ENCODE data around the gene CLTA.

The CLTA gene

DNA sequence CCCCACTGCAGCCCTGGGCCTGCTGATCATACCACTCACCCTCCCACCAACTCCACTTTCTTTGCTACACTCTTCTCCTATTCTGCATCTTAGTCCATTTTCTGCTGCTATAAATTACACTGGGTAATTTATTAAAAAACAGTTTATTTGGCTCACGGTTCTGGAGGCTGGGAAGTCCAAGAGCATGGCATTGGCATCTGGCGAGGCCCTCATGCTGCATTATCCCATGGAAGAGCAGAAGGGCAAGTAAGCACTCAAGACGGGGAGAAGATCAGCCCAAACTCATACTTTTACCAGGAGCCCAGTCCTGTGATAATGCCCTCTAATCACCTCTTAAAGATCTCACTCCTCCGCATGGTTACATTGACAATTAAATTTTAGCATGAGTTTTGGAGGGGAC is 44.8 kb upstream of the CLTA start:
- no peak overlapping the region for H3K4me3 ChIP-seq (ENCODE audit: low read length)
- no peak for DNase-seq (ENCODE audit: low read depth)
- TF ChIP-seq, protein P1, sequence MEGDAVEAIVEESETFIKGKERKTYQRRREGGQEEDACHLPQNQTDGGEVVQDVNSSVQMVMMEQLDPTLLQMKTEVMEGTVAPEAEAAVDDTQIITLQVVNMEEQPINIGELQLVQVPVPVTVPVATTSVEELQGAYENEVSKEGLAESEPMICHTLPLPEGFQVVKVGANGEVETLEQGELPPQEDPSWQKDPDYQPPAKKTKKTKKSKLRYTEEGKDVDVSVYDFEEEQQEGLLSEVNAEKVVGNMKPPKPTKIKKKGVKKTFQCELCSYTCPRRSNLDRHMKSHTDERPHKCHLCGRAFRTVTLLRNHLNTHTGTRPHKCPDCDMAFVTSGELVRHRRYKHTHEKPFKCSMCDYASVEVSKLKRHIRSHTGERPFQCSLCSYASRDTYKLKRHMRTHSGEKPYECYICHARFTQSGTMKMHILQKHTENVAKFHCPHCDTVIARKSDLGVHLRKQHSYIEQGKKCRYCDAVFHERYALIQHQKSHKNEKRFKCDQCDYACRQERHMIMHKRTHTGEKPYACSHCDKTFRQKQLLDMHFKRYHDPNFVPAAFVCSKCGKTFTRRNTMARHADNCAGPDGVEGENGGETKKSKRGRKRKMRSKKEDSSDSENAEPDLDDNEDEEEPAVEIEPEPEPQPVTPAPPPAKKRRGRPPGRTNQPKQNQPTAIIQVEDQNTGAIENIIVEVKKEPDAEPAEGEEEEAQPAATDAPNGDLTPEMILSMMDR (IDR thresholded peaks at IDR 0.05; ENCODE audit: insufficient read depth, low read depth, low read length, missing control alignments): no peak

DNA sequence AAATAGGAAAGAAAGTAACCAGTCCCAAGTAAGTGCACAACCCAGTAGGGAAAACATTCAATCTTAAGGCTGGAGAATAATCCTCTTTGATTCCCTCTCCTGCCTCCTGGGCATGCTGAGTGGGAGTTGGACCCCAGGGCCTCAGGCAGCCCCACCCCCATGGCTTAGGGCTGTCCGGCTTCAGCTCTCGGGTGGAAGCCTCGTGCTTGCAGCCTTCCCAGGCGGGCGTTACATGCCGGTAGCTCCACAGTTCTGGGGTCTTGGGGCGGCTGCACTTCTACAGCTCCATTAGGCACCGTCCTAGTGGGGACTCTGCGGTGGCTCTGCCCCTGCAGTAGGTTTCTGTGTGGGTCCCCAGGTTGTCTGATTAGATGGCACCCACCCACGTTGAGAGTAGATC is 44.1 kb upstream of the CLTA start:
- TF ChIP-seq, protein P1 (IDR thresholded peaks at IDR 0.05; ENCODE audit: insufficient read depth, low read depth, low read length, missing control alignments): no peak
- H3K4me3 ChIP-seq (ENCODE audit: low read length): no peak overlapping the region
- no peak for DNase-seq (ENCODE audit: low read depth)

DNA sequence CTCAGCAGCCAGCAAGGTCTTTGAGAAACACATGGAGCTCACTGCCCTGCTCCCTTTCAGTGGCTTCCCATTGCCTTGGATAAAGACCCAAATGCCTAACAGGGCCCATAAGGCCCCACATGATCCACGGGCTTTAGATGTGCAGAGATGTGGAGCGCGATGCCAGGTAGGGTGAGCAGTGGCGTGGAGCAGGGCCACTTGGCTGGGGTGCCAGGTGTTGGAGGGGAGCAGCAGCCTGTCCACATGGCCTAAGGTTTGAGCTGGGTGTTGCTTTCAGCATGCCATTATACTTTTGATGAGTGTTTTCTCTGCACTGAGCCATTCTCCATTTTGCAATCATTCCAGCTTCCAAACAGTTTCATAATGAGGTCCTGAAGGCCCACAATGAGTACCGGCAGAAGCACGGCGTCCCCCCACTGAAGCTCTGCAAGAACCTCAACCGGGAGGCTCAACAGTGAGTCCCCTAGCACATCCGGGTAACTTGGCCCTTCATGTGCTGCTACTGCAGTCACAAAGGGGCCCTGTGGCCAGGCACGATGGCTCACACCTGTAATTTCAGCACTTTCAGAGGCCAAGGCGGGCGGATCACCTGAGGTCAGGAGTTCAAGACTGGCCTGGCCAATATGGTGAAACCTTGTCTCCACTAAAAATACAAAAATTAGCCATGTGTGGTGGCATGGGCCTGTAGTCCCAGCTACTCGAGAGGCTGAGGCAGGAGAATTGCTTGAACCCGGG is 43.1 kb upstream of the CLTA start:
- no peak for DNase-seq (ENCODE audit: low read depth)
- H3K4me3 ChIP-seq (ENCODE audit: low read length): no peak overlapping the region
- TF ChIP-seq, protein P1 (IDR thresholded peaks at IDR 0.05; ENCODE audit: insufficient read depth, low read depth, low read length, missing control alignments): no peak

DNA sequence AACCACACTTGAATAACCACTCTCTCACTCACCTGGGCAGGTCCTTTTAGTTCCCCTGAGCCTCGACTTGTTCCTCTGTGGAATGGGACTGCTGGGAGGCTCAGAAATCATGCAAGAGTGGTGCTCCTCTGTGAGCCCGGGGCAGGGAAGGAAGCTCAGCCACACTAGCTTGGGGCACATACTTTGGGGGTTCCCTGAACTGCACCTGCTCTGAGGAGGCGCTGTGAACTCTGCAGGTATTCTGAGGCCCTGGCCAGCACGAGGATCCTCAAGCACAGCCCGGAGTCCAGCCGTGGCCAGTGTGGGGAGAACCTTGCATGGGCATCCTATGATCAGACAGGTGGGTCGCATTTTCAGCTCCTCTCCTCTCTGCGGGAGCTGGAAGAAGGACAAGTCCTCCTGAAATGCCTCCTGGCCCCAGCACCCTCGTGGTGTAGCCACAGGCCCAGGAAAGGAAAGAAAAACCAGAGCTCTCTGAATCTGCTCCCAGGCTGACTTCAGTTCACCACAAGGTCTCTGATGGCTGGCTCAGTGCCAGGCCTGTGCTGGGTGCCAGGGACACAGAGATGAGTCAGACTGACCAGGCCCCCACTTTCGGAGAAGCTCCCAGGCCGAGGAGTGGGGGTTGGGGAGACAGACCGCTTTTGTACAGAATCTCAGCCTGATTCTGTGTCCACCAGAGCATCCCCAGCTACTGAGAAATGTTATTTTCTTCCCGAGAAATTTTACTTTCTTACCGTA is 42.2 kb upstream of the CLTA start:
- DNase-seq (ENCODE audit: low read depth): peak; percentile 72
- TF ChIP-seq, protein P1 (IDR thresholded peaks at IDR 0.05; ENCODE audit: insufficient read depth, low read depth, low read length, missing control alignments): no peak
- H3K4me3 ChIP-seq (ENCODE audit: low read length): no peak overlapping the region

DNA sequence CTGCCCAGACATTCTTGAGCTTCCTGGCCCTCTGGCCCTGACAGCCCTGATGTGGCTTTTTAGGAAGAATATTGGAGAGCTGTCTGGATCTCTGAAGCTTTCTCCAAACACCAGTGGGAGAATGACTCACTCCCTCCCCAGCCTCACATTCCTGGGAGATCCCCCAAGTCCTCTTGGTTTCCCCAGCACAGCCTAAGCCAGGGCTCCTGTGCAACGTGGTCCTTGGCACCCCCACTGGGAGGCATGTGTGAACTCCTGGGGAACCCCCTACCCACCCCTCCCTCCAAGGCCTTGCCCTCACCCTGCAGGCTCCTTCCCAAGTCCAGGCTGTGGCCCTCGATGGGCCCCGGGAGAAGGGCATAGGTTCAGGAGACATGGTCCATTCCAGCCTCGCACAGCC is 41.5 kb upstream of the CLTA start:
- no peak overlapping the region for H3K4me3 ChIP-seq (ENCODE audit: low read length)
- peak; percentile 17 for DNase-seq (ENCODE audit: low read depth)
- TF ChIP-seq, protein P1 (IDR thresholded peaks at IDR 0.05; ENCODE audit: insufficient read depth, low read depth, low read length, missing control alignments): no peak

DNA sequence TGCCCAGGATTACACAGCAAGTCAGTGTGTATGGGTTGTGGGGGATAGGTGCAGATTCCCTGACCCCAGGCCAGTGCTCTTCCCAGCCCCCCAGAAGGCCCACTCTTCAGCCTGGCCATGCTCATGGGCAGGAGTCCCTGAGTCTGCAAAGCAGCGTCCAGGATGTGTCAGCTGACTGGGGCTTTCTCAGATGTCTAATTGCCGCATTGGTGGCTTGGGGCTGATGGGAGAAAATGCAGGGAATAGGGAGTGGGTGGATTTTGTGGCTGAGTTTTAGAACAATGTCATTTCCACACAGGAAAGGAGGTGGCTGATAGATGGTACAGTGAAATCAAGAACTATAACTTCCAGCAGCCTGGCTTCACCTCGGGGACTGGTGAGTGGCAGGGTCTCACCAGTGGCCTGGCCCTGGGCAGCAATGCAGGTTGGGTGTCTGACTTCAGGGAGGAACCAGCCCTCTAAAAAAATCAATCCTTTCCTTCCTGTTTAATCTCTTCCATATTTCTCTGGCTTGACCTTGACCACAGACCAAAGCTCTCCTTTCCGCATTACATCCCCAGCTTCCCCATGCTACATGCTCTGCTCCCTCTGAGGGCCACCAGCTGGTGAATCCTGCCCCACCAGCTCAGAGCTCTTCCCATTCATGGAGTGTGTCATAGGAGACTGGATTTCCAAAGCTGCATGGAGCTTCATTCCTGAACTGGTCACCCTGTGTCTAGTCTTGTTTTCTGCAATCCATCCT is 40.0 kb upstream of the CLTA start:
- TF ChIP-seq, protein P1 (IDR thresholded peaks at IDR 0.05; ENCODE audit: insufficient read depth, low read depth, low read length, missing control alignments): no peak
- peak; percentile 41 for DNase-seq (ENCODE audit: low read depth)
- no peak overlapping the region for H3K4me3 ChIP-seq (ENCODE audit: low read length)
